ENCODE measurements around the gene SDC4.
"Not testable (repeated sequence)": the region's sequence is repeated elsewhere in the genome, so short reads cannot be mapped to it uniquely, and the experiment has no call there.

GRCh38 chr20:45350795-45351194, 2.6 kb upstream of the SDC4 start:
- not testable (repeated sequence) for TF ChIP-seq POLR2A (IDR thresholded peaks at IDR 0.05; ENCODE audit: borderline replicate concordance, extremely low read depth, insufficient read depth, insufficient read length); CTCF (IDR thresholded peaks at IDR 0.05 in 2 of 3, conservative IDR thresholded peaks at IDR 0.05 in 1 of 3; ENCODE audit: borderline replicate concordance in 1 of 3, insufficient read depth in 1 of 3, low read depth in 2 of 3, low read length in 2 of 3); ATF3 (IDR thresholded peaks at IDR 0.05); EZH2phosphoT487 (IDR thresholded peaks at IDR 0.05; ENCODE audit: borderline replicate concordance); SIN3A (IDR thresholded peaks at IDR 0.05; ENCODE audit: low read depth); EZH2 (IDR thresholded peaks at IDR 0.05); JUND (IDR thresholded peaks at IDR 0.05); YY1 (IDR thresholded peaks at IDR 0.05; ENCODE audit: extremely low read depth, insufficient replicate concordance, low read depth, low read length); POLR2AphosphoS5 (IDR thresholded peaks at IDR 0.05; ENCODE audit: low read depth, low read length); MAX (IDR thresholded peaks at IDR 0.05); ZBTB33 (IDR thresholded peaks at IDR 0.05; ENCODE audit: extremely low read depth, insufficient replicate concordance, low read length); RAD21 (IDR thresholded peaks at IDR 0.05; ENCODE audit: low read depth); FOSL1 (IDR thresholded peaks at IDR 0.05; ENCODE audit: low read depth); ZNF274 (IDR thresholded peaks at IDR 0.05; ENCODE audit: low read depth, low read length)

All from HCT116 (cell line).